Stimulated activated CD4-positive, alpha-beta T cell treated with anti-CD3 and anti-CD28 coated beads, TNF-alpha, amount 100 ng/mL, for 48 hours (primary cell): ENCODE results near the gene ATP1A4.

Source experiments
- DNase-seq, 3 donors: peaks; one replicate each; pipeline ENCODE4 v3.0.0-alpha.2; 2020; ENCODE audit warnings: low read depth in 3 of 3

Gene ATP1A4

GRCh38 chr1:160227561-160227960 is 76.2 kb downstream of the ATP1A4 start:
- no peak for DNase-seq

GRCh38 chr1:160228431-160228830 is 77.0 kb downstream of the ATP1A4 start:
- DNase-seq, result no peak

GRCh38 chr1:160232911-160233310 is 81.5 kb downstream of the ATP1A4 start:
- DNase-seq, result no peak
